Ecto neural progenitor cell (in vitro differentiated cells): Measurements from ENCODE around the gene C4orf50.

Experiments
- DNase-seq: peaks from one replicate; pipeline ENCODE4 v3.0.0-alpha.2; 2018; ENCODE audit warnings: low spot score

Gene C4orf50

GRCh38 chr4:6018331-6018730, at the start of gene C4orf50:
TSS of gene C4orf50 (minus strand) at chr4:6018431.
- DNase-seq = no peak

GRCh38 chr4:6065934-6066590, 47.8 kb upstream of the C4orf50 start:
- no peak for DNase-seq

DNA sequence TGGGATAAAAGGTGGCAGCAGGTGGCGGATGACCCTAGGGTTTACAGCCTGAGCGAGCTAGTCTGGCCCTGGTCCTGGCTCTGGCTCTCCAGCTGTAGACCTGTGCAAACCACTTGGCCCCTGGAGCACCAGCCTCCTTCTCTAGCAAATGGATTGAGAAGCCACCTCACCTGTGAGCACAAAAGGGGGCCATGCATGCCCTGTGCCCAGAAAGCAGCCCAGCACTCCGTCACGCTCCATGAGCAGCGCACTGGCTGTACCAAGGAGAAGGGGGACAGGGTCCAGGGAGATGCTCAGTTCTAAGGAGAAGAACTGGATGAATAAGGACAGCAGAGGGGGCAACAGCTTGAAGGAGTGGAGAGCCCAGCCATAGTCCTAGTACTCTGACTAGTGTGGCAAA, 46.9 kb upstream of the C4orf50 start:
- DNase-seq = no peak

GRCh38 chr4:6064383-6064782, 46.2 kb upstream of the C4orf50 start:
- DNase-seq = no peak

GRCh38 chr4:6063684-6064083, 45.5 kb upstream of the C4orf50 start:
- DNase-seq = no peak

GRCh38 chr4:6062133-6062532, 43.9 kb upstream of the C4orf50 start:
- DNase-seq = no peak

- no peak for DNase-seq
Measured at GRCh38 chr4:6059375-6059805, 41.2 kb upstream of the C4orf50 start.

DNA sequence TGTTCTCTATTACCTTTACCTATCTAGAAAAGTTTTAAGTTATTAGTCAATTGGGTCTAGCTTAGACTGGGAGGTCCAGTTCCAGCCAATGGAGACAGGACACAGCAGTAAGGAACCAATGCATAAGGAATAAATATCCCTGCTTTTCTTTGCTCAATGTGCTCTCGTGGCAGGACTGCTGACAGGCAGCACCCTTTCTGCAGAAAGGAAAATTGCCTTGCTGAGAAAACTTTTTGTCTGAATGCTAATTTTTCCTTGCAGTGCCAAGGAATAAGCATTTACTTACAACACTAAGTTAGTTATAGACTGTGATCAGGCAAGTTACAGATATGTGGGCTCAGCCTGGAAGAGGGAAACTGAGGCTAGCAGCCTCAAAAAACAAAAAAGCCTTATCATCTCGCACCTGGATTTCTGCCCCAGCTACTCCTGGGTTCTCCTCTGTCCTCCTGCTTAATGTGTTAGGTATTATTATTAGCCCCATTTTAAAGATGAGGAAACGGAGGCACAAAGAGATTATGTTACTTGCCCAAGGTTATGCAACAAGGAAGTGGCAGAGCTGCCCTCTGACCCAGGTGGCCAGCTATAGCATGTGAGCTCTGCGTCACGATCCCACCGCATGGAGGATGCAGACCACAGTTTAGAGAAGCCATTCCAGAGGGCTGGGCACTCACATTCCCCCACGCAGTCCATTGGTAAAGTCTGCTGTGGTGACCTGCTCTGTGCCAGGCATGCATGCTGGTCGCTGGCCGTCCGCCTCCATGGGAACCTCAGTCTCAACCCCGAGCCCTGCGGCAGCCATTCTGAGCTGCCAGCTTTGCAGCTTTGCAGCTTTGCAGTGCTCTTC, 40.5 kb upstream of the C4orf50 start:
- DNase-seq = no peak

DNA sequence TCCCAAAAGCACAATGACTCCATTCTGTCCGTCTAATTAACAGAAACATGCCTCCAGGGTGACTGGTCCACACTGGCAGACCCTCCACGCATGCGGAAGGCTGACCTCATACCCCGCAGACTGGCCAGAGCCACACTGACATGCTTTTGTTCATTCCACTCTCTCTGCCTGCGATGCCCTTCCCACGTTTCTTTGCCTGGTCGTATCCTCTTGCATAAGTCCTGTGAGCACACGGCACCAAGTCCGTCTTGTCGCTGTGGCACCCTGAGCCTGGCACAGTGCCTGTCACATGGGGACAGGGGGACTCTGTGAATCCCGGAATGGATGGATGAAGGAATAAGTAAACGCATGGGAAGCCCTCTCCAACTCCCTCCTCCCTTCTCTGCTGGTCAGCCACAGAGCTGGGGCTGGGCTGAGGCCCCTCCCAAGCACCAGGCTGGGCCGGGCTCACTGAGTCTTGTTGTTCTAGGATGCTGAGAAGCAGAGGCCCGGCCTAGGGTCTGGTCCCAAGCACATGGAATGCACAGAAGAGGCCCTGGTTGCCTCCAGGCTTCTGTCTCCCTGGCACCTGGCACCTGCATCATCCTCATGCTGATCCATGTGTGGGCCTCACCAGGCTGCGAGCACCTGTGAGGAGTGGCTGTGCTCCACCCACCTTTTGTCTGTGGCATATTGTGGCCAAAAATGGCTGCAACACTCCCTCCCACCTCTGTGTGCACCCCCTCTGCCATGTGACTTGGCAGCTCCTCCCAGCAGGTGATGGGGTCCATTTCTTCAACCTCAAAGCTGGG, 38.9 kb upstream of the C4orf50 start:
- no peak for DNase-seq

DNA sequence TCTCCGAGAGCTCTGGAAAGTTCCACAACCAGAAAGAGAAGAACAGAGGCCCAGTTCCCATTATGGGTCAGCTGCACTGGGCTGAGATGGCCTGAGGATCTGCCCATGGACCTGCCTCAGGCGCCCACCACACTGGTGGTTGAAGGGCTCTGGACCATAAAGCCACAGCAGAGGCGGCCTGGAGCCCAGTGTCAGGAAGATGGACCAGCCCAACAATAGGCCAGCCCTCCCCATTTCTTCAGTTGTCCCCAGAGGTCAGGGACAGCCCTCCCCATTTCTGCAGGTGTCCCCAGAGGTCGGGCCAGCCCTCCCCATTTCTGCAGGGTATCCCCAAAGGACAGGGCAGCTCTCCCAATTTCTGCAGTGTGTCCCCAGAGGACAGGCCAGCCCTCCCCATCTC, 37.2 kb upstream of the C4orf50 start:
- no peak for DNase-seq

DNA sequence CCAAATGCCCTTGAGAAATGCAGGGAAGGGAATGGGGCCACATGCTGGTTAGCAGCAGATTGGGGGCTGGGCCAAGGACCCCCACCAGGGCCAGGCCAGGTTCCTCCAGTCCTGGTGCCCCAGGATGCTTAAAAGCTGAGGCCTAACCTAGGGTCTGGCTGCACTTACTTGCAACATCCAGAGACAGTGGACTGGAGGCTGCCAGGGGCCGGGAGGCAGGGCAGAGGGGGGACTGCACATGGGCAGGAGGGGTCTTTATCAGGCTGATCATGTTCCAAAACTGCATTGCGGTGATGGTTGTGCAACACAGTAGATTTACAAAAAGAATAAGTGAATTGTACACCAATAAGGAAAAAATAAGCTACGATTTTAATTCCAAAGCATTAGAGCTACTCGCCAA, 36.8 kb upstream of the C4orf50 start:
- DNase-seq = no peak

GRCh38 chr4:6054162-6054922, 36.1 kb upstream of the C4orf50 start:
- DNase-seq = no peak

DNA sequence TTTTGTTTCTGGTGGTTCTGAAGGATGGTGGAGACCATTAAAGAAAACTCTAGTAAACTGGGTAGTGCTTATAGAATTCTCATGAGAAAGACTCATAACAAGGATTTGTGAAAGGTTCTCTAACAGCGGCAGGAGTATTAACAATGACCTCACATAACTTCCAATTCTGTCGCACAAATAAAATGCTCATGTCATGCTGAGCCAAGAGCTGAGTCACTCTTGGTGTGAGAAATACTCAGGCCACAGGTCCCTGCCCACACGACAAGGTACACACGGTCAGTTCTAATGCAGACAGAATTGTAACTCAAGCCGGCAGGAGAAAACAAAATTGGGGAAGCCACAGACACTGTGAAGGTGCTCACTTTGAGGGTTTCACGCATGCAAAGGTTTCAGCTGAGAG, 34.4 kb upstream of the C4orf50 start:
- DNase-seq = no peak

GRCh38 chr4:6050551-6050950, 32.3 kb upstream of the C4orf50 start:
- no peak for DNase-seq

DNA sequence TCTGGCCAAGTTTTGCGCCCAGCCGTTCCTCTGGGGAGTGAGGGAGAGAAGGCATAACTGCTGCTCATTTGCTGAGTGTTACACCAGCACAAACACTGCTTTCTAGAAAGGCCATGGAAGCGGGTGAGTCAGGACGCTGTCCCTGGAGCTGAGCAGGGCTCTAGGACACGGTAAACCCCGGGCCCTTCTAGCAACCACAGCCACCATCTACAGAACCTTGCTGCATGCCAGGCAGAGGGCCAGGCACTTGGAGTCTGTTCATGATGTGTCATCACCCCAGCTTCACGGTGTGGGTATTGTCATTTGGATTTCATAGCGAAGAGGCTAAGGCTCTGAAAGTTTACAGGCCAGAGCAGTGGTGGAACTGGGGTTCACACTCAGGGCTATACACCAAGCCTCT, 31.8 kb upstream of the C4orf50 start:
- DNase-seq = no peak

DNA sequence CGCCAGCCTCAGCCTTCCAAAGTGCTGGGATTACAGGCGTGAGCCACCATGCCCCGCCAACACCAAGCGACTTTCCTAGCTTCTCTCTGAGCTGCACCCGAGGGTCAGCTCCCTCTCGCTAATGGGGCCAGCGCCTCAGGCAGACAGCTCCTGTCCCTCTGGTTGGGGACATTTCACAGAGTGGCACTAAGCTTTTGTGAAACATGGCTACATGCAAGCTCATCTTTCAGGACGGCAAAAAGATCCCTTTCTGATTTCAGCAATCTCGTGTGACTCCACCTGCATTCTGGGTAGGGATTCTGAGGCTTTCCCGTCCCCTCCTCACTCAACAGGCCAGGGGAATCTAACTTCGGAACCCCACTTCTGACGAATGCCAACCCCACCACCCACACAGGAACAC, 31.0 kb upstream of the C4orf50 start:
- DNase-seq = no peak

GRCh38 chr4:6048537-6048936, 30.3 kb upstream of the C4orf50 start:
- DNase-seq = no peak

DNA sequence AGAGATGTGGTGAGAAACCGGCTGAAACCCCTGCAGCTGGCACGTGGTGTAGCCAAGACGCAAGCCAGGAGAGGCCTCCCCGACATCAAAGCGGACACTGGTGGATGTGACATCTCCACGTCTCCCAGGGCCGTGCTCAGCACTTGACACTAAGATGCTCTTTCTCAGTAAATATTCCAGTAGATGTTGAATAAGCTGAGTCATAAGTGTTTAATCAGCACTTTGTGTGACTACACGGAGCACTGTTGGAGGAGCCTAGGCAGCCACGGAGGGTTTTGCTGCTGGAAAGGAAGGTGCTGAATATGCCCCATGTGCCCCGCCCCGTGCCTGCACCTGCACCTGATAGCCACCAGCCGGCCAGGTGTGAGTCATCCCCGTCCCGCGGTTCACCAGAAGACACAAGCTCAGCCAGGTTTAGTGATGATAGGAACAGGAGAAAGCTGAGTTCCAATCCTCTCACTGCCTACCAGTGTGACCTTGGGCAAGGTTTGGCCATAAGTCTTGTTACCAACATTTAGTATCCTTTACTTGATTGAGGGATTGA, 29.0 kb upstream of the C4orf50 start:
- no peak for DNase-seq

DNA sequence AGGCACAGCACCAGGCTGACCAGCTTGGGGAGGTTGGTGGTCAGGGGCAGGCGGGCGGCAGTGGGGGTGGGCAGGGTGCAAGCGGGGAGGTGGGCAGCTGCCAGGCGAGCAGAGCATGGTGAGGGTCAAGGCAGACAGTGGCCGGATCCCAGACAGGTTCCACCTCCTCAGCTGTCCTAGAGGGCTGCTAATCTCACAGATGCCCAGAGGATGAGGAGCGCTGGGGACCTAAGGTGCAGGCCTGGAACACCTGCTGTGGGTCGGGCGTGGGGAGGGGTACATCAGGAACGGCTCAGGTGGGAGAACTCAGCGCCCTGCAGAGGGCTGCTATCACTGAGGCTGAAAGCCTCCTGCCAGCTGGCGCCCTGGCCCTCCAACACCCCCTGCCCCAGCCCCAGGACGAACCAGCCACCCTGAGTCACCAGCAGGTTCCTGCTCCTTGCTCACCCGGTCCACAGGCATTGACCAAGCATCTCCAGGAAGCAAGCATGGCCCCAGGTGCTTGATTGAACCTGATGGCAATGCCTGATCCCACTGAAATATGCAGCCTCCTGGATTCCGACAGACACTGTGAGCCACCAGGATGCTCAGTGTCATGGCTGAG, 28.4 kb upstream of the C4orf50 start:
- DNase-seq = no peak

DNA sequence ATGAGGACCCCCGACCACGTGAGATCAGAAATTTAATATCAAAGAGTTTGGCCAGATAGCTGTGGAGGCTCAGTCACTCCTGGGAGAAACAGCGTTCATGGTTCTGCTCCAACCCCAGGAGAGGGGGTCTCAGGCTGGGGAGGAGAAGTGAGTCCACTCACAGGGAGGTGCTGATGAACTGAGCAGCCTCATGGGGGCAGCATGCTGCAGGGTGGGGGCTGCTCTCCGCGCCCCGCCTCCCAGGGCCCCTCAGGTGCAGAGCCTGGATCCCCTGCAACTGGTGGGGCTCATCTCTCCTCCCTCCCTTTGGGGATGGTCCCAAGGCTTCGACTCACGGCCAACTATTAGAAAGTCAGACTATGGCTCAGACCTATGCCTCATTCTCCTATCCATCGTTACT, 26.6 kb upstream of the C4orf50 start:
- no peak for DNase-seq

GRCh38 chr4:6044276-6044675, 26.0 kb upstream of the C4orf50 start:
- no peak for DNase-seq
